C4-2B (cell line): ENCODE data around the gene AGPAT4.

Experiments
- H3K27ac ChIP-seq: fragments of 450-650 bp; 2 replicates; pipeline ENCODE4 v1.5.1; 2017
- CTCF ChIP-seq: fragments of 450-650 bp; conservative IDR thresholded peaks from 2 replicates; pipeline ENCODE4 v1.5.1; 2017; ENCODE audit warnings: mild to moderate bottlenecking
- ZFX ChIP-seq: fragments of 450-650 bp; IDR thresholded peaks from 2 replicates; pipeline ENCODE4 v1.6.1; 2017

The AGPAT4 gene

DNA sequence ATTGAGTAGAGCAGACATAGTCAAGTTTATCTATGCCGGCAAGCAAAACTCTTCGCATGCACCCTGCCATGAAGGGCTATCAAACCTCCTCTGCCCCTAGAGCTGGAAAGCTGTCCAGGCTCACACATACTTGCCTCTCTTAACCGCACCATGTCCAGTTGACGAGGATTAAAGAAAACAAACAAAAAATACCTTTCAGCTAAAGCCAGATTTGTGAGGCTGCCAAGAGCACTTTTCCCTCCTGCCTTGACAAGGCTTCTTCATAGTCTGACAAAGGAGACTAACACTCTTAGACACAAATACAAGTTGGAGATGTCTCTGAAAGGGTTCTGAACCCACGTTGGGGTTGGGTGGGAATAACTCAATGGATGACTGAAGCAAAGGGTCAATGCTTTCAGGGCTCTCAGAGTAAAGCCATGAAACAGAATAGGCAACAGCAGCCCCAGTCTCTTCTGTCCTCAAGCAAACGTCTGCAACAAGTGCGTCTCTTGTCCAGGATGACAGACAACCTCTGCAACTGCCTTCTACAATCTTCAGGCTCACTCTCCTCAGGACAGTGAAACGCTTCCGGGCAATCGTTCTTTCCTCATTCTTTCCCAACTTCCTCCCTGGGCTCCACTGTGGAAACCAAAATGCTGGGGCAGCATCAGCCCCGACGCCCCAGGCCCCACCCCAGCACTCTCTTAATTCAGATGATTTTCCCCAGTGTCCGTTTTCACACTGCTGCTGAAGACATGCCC, 57.8 kb downstream of the AGPAT4 start:
- no peak overlapping the region for H3K27ac ChIP-seq
- TF ChIP-seq CTCF (no peak), ZFX (no peak)

- no peak overlapping the region for H3K27ac ChIP-seq
- TF ChIP-seq CTCF: no peak
- no peak for TF ChIP-seq ZFX
These were observed 58.7 kb downstream of the AGPAT4 start for GRCh38 chr6:161215193-161215592.

- no peak overlapping the region for H3K27ac ChIP-seq
- no peak for TF ChIP-seq CTCF
- TF ChIP-seq ZFX: no peak
These were observed 59.1 kb downstream of the AGPAT4 start for GRCh38 chr6:161214722-161215121.

DNA sequence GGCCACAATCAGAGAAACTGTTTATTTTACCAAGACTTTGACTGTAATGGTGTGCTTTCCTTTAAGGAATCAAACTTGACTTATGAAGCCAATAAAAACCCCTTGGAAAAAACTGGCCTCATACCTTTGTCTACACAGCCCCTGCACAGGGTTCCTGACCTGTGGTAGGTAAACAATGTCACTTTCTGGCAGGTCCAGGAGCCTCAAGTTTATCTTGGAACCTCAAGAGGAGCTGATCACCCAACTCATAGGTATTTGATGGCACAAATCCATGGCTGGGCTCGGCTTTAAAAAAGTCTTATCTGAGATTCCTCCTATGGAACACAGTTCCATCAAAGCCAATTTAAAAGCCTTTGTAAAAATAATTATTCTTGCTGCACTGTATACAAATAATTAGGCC, 61.0 kb downstream of the AGPAT4 start:
- TF ChIP-seq CTCF (no peak), ZFX (no peak)
- H3K27ac ChIP-seq: no peak overlapping the region

GRCh38 chr6:161211380-161212035, 62.4 kb downstream of the AGPAT4 start:
- H3K27ac ChIP-seq: no peak overlapping the region
- TF ChIP-seq ZFX (no peak), CTCF (no peak)

GRCh38 chr6:161210857-161211256, 63.0 kb downstream of the AGPAT4 start:
- no peak overlapping the region for H3K27ac ChIP-seq
- TF ChIP-seq CTCF (no peak), ZFX (no peak)

GRCh38 chr6:161207200-161207599, 66.7 kb downstream of the AGPAT4 start:
- H3K27ac ChIP-seq: no peak overlapping the region
- no peak for TF ChIP-seq ZFX
- no peak for TF ChIP-seq CTCF
